Fibroblast of mammary gland (primary cell): ENCODE data around the gene VRK2.

Experiments used
- DNase-seq: peaks from one replicate; pipeline ENCODE4 v3.0.0-alpha.2; 2010; ENCODE audit warnings: low read depth
- H3K4me3 ChIP-seq: 2 replicates; pipeline ENCODE4 v1.5.1; 2011; ENCODE audit warnings: low read depth, mild to moderate bottlenecking, low read length, moderate library complexity; ENCODE audit not compliant: control insufficient read depth
- TF ChIP-seq, protein P1 (sequence below): conservative IDR thresholded peaks from 2 replicates; pipeline ENCODE4 v1.5.1; 2011; ENCODE audit warnings: low read depth, low read length, inconsistent platforms; ENCODE audit not compliant: control insufficient read depth, insufficient read depth

The VRK2 gene

DNA sequence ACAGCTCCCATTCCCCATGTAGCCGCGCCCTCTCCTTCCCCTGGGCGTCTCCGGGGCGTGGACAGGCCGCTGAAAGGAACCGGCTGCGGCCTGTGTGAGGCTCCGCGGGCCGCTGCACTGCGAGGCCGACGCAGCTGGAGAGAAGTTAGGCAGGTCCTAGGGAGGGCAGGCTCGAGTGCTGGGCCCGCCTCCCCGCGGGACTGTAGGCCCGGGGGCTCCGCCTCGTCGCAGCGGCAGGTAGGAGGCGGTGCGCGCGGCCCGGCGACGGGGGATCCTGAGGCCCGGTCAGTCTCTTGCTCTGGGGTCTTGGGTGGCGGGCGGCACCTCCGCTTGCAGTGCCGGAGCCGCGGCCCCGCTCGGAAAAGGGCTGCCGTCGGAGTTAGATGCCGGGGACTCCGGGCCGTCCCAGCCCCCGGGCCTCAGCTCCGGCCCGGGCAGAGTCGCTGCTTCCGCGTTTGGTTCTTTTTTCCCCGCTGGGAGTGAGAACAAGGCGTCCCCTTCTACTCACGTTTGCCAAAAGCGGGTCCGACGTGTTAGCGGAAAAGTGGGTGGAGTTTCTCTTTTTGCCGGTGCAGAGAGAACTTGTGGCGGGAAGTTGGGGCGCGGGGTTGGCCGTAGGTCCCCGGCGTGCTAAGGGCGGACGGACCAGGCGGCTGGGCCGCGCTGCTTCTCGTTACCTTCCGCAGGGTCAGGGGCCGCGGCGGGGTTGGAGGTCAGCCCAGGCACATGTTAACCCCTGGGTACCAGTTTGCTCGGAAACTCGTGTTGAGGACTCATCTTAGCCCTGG is at the start of gene VRK2:
Gene VRK2 (plus strand): TSS at position 222 of the 788 bp plus-strand sequence. CDS start 2,026 bp downstream, outside the sequence.
- H3K4me3 ChIP-seq, result peak within 1 kb of the TSS; percentile 74
- TF ChIP-seq, protein P1, sequence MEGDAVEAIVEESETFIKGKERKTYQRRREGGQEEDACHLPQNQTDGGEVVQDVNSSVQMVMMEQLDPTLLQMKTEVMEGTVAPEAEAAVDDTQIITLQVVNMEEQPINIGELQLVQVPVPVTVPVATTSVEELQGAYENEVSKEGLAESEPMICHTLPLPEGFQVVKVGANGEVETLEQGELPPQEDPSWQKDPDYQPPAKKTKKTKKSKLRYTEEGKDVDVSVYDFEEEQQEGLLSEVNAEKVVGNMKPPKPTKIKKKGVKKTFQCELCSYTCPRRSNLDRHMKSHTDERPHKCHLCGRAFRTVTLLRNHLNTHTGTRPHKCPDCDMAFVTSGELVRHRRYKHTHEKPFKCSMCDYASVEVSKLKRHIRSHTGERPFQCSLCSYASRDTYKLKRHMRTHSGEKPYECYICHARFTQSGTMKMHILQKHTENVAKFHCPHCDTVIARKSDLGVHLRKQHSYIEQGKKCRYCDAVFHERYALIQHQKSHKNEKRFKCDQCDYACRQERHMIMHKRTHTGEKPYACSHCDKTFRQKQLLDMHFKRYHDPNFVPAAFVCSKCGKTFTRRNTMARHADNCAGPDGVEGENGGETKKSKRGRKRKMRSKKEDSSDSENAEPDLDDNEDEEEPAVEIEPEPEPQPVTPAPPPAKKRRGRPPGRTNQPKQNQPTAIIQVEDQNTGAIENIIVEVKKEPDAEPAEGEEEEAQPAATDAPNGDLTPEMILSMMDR, result no peak
- peak; percentile 89 for DNase-seq

DNA sequence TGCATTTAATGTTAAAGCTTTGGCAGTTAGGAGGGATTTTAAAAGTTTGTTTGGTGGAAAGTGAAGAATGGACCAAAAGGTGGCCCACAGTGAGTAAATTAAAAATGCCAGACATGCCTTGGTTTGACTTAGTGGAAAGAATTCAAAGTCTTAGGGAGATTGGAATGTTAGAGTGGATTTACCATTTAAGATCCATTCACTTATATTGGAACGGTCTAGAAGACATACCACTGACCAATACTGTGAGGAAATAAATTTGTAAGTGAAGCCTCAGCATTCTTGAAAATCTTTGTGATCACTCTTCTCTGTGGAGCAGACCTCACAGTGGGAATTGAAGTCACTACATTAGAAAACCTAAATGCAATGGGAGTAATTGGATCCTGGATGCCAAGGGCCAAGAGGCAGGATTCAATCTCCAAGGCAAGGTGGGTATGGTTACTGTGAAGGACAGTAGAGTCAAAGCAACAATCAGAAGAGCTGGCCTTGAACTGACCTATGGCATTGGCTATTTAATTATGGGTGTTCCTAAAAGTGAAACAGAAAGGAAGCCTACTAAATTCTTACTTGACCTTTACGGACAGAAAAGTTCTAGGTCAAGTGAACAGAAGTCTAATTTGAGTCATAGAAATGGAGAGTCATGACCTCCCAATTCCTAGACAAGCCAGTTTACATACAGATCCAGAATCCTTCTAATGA is 40.2 kb upstream of the VRK2 start:
- TF ChIP-seq, protein P1, result no peak
- no peak overlapping the region for H3K4me3 ChIP-seq
- DNase-seq, result no peak

DNA sequence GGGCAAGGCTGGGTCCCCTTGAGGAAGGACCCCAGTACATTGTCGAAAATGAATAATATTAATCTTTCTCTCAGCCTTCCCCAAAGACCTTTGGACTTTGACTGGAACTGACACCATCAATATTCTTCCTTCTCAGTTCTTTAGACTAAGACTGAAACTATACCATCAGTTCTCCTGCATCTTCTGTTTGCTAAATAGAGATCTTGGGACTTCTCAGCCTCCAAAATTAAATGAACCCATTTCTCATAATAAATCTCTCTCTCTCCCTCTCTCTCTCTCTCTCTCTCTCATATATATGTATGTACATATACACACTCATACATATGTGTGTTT is 39.7 kb upstream of the VRK2 start:
- TF ChIP-seq, protein P1, result no peak

DNA sequence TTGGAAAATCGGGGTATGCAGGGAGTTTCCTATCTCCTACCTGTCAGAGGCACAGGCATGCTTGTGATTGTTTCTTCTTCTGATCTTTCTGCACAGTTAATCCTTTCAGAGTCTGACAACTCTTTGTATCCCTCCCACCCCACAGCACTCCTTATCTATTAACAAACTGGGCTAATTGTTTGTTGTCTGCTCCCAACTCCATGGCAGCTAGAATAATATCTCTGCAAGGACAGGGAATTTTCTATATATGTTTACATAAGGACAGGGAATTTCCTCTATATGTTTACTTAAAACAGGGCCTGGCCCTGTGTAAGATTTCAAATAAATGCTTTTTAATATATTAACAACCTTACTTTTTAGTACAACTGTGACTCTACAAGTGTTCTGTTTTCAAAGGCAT is 36.0 kb upstream of the VRK2 start:
- no peak overlapping the region for H3K4me3 ChIP-seq
- TF ChIP-seq, protein P1, result no peak
- DNase-seq, result no peak

More for the DNA sequence above, 39.7 kb upstream of the VRK2 start:
- no peak for DNase-seq
- H3K4me3 ChIP-seq, result no peak overlapping the region

DNA sequence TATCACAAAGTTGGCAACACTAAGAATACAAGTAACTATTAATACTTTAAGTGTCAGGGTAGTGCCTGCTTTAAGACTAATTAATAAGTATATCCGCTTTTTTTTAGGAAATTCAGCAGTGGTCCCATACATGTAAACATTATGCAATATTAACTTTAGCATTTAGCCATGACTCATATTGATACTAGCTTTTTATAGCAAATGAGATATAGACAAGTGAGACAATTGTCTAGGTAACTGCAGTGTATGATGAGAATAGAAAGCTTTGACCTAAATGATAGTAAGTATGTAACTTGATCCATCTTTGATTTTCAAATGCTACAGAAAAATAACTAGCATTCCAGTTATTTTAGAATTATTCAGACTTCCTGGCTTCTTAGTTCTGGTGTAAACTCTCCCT is 27.4 kb upstream of the VRK2 start:
- TF ChIP-seq, protein P1, result no peak
- H3K4me3 ChIP-seq, result no peak overlapping the region
- no peak for DNase-seq

DNA sequence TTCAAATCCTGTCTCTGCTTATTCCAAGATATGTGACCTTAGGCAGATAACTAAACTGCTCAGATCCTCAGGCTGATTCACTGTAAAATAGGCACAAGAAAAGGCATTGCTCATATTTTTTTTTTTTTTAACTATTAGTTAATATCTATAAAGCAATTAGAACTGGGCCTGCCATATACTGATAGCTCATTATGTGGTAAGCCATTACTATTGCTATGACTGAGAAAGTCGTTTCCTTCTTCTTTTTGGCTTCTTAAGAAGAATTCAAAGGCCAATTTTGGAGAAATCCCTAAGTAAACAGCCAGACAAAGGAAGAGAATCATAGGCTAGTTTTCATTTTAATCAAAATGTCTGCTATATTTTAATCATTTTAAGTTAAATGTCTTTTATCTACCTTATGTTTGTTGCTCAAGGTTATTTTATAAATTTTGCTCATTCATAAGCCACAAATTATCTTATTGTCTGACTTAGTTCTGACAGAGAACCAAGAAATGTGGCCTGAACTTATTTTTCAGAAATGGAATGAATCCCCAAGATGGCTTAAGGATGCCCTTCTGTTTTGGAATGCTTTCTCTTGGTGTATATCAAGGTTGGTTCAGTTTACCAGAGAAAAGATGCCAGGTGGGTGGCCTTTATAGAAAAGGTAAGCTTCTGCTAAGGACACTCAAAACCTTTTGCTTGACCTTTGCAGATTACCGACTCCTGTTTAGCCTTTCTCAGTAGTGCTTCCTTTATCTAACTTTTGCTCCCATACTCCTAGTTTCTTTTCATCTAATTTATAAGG is 21.3 kb upstream of the VRK2 start:
- DNase-seq, result no peak
- TF ChIP-seq, protein P1, result no peak
- H3K4me3 ChIP-seq, result no peak overlapping the region
